ENCODE data around the gene MVB12B. TPM values are rescaled to one million over a fixed set of nuclear protein-coding genes. Genes with fewer than 3 reads are reported as not detected.

The MVB12B gene
- total and polyA plus RNA-seq, 2 donors from 2014 or later, result 4.5 to 12.3 TPM

DNA sequence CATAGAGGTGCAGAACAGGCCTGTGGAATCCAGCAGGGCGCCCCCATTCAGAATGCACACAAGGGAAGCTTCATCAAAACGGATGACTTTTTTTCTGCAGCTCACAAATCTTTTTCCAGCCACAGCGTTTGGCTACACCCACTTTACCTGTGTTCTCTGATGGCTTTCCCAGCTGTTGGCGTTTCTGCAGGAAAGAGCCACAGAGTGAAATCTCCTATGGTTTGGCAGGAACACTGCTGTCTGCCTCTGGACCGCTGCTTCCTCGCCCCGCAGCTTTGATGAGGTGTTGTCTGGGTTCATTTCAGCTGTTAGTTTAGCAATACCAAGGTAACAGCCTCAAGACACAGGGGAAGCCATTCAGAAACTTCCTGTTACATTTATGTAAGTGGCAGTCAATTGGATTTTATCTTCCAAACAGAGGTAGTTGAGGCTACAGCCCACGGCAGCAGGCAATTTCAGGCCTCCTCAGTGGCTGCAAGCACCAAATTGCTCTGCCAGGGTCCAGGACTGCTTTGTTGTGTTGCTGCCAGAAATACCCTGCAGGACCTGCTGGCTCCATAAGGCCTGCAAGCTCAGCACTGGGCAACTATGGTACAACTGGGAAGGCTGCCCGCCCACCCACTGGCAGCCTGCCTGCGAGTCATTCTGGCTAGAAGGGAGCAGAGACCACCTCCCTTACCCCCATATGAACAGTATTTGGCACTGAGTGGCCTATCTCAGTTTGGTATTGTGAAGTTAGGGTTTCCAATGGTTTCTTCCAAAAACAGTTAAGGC, 96.7 kb downstream of the MVB12B start:
- no peak overlapping the region for H3K27ac ChIP-seq (ENCODE audit: low read depth in 2 of 2, low read length in 2 of 2)
- peaks cover 3 to 5% (median 4%) of the 10 kb centered on the region in 3 donors for H3K36me3 ChIP-seq (ENCODE audit: control insufficient read depth in 2 of 3, insufficient read depth in 3 of 3, low read length in 3 of 3)
- no peaks in the 10 kb centered on the region for H3K27me3 ChIP-seq (ENCODE audit: control insufficient read depth, insufficient read depth, low read length)
- no peak for FAIRE-seq
- H3K4me1 ChIP-seq (ENCODE audit: control insufficient read depth in 2 of 3, insufficient read depth in 2 of 3, low read depth in 1 of 3, low read length in 3 of 3), result no peaks in the 10 kb centered on the region
- peak in 2 of 5 donors; percentile 16 to 18 for DNase-seq
- intact Hi-C loops (cut with DNase I), result no loop called here
- H3K4me3 ChIP-seq (ENCODE audit: low read length in 3 of 3), result no peak overlapping the region
- no peak overlapping the region for H3K9ac ChIP-seq (ENCODE audit: low read length in 3 of 3)
- H3K9me3 ChIP-seq (ENCODE audit: control insufficient read depth in 2 of 3, insufficient read depth in 1 of 3, low read length in 3 of 3), result no peaks in the 10 kb centered on the region
- TF ChIP-seq, protein P1, sequence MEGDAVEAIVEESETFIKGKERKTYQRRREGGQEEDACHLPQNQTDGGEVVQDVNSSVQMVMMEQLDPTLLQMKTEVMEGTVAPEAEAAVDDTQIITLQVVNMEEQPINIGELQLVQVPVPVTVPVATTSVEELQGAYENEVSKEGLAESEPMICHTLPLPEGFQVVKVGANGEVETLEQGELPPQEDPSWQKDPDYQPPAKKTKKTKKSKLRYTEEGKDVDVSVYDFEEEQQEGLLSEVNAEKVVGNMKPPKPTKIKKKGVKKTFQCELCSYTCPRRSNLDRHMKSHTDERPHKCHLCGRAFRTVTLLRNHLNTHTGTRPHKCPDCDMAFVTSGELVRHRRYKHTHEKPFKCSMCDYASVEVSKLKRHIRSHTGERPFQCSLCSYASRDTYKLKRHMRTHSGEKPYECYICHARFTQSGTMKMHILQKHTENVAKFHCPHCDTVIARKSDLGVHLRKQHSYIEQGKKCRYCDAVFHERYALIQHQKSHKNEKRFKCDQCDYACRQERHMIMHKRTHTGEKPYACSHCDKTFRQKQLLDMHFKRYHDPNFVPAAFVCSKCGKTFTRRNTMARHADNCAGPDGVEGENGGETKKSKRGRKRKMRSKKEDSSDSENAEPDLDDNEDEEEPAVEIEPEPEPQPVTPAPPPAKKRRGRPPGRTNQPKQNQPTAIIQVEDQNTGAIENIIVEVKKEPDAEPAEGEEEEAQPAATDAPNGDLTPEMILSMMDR (IDR thresholded peaks at IDR 0.05; ENCODE audit: borderline replicate concordance, extremely low read depth, insufficient read depth), result no peak

GRCh38 chr9:126423916-126424185, 97.2 kb downstream of the MVB12B start:
- Histone ChIP-seq H3K9me3 (ENCODE audit: control insufficient read depth in 2 of 3, insufficient read depth in 1 of 3, low read length in 3 of 3) (no peaks in the 10 kb centered on the region), H3K36me3 (ENCODE audit: control insufficient read depth in 2 of 3, insufficient read depth in 3 of 3, low read length in 3 of 3) (peaks cover 3 to 5% (median 4%) of the 10 kb centered on the region in 3 donors), H3K9ac (ENCODE audit: low read length in 3 of 3) (no peak overlapping the region), H3K27ac (ENCODE audit: low read depth in 2 of 2, low read length in 2 of 2) (no peak overlapping the region), H3K4me3 (ENCODE audit: low read length in 3 of 3) (no peak overlapping the region), H3K4me1 (ENCODE audit: control insufficient read depth in 2 of 3, insufficient read depth in 2 of 3, low read depth in 1 of 3, low read length in 3 of 3) (no peaks in the 10 kb centered on the region), H3K27me3 (ENCODE audit: control insufficient read depth, insufficient read depth, low read length) (no peaks in the 10 kb centered on the region)
- DNase-seq (no peak), FAIRE-seq (no peak)
- TF ChIP-seq, protein P1 (IDR thresholded peaks at IDR 0.05; ENCODE audit: borderline replicate concordance, extremely low read depth, insufficient read depth), result no peak
- intact Hi-C loops (cut with DNase I), result no loop called here

DNA sequence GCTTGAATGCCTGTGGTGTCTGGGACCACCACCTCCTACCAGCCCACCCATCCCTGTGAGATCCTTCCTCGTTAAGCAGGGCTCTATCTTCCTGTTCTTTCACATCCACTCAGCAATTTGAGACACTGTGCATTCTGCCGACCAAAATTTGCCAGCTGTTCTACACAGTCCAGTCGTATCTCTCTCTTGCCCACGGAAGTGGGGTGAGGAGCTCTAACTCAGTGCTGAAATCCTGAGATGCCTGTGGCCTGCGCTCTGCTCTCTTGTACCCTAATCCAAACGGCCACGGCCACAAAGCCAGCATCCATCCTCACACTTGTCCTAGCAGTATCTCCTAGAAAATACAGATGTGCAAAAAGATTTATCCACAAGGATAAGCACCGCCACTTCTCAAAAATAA, 97.9 kb downstream of the MVB12B start:
- intact Hi-C loops (cut with DNase I), result no loop called here
- TF ChIP-seq, protein P1 (IDR thresholded peaks at IDR 0.05; ENCODE audit: borderline replicate concordance, extremely low read depth, insufficient read depth), result no peak
- DNase-seq, result no peak
- H3K27ac ChIP-seq (ENCODE audit: low read depth in 2 of 2, low read length in 2 of 2), result no peak overlapping the region
- H3K36me3 ChIP-seq (ENCODE audit: control insufficient read depth in 2 of 3, insufficient read depth in 3 of 3, low read length in 3 of 3), result peaks cover 3 to 5% (median 4%) of the 10 kb centered on the region in 3 donors
- H3K4me1 ChIP-seq (ENCODE audit: control insufficient read depth in 2 of 3, insufficient read depth in 2 of 3, low read depth in 1 of 3, low read length in 3 of 3), result no peaks in the 10 kb centered on the region
- no peaks in the 10 kb centered on the region for H3K9me3 ChIP-seq (ENCODE audit: control insufficient read depth in 2 of 3, insufficient read depth in 1 of 3, low read length in 3 of 3)
- H3K9ac ChIP-seq (ENCODE audit: low read length in 3 of 3), result no peak overlapping the region
- no peak for FAIRE-seq
- H3K4me3 ChIP-seq (ENCODE audit: low read length in 3 of 3), result no peak overlapping the region
- no peaks in the 10 kb centered on the region for H3K27me3 ChIP-seq (ENCODE audit: control insufficient read depth, insufficient read depth, low read length)

All from kidney (tissue), 14 donors.